Neural progenitor cell (in vitro differentiated cells): ENCODE measurements around the gene LPIN1.

Source experiments
- EZH2 ChIP-seq: fragments of 200-600 bp; sonication (generic); IDR thresholded peaks from 2 replicates; pipeline ENCODE4 v1.6.1; 2017; ENCODE audit warnings: antibody characterized with exemption, mild to moderate bottlenecking, moderate library complexity
- EZH2phosphoT487 ChIP-seq: fragments of 200-600 bp; sonication (generic); IDR thresholded peaks from 2 replicates; pipeline ENCODE4 v1.6.1; 2017; ENCODE audit warnings: antibody characterized with exemption
- TF ChIP-seq, protein P1 (sequence below): fragments of 200-600 bp; sonication (generic); IDR thresholded peaks from 2 replicates; pipeline ENCODE4 v1.5.1; 2017; ENCODE audit warnings: antibody characterized with exemption, mild to moderate bottlenecking

DNA sequence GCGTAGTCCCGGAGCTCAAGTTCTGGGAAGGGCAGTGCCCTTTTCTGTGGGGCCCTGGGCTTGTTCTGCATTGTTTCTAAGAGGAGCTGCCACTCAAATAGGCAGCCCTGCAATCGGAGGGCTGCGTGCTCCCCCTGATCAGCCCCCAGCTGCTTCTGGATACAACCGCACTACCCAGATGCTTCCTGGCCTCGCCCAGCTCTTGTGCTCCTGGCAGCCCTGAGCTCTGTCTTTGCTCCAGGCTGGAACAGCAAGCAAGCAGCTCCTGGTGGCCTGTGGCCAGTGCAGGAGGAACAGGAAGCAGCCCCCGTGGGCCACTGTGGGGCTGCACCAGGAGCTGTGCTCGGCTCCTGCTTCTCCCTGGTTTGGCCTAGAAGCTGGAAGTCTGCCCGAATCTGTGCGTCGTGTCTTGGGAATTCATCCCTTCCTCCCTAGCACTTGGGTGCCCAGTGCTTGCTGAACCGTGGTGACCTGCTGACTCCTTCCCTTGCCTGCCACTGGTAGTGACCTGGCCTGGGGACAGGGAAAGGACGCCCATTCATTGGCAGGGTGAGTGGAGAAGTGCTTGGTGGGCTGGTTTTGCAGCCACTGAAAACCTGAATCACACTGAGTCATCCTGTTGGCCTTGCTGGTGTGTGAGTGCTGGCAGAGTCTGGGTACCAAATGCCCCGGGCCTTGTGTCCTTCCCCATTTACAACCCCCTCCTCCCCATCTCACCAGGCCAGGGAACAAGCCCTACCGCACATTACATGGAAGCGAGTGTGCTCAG is 49.1 kb upstream of the LPIN1 start:
- TF ChIP-seq, protein P1, sequence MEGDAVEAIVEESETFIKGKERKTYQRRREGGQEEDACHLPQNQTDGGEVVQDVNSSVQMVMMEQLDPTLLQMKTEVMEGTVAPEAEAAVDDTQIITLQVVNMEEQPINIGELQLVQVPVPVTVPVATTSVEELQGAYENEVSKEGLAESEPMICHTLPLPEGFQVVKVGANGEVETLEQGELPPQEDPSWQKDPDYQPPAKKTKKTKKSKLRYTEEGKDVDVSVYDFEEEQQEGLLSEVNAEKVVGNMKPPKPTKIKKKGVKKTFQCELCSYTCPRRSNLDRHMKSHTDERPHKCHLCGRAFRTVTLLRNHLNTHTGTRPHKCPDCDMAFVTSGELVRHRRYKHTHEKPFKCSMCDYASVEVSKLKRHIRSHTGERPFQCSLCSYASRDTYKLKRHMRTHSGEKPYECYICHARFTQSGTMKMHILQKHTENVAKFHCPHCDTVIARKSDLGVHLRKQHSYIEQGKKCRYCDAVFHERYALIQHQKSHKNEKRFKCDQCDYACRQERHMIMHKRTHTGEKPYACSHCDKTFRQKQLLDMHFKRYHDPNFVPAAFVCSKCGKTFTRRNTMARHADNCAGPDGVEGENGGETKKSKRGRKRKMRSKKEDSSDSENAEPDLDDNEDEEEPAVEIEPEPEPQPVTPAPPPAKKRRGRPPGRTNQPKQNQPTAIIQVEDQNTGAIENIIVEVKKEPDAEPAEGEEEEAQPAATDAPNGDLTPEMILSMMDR: no peak
- TF ChIP-seq EZH2phosphoT487 (no peak), EZH2 (no peak)
